GM10266 (cell line): ENCODE data around the gene TUBG2.

Experiments used
- DNase-seq: peaks from one replicate; pipeline ENCODE4 v3.0.0; 2012; ENCODE audit errors: extremely low spot score
- CTCF ChIP-seq: IDR thresholded peaks from 2 replicates; pipeline ENCODE4 v1.5.1; 2012; ENCODE audit warnings: mild to moderate bottlenecking, low read depth; ENCODE audit not compliant: control insufficient read depth, insufficient read depth; ENCODE audit errors: missing control alignments

Gene TUBG2

GRCh38 chr17:42698736-42699414, 39.8 kb downstream of the TUBG2 start:
- TF ChIP-seq CTCF, result no peak
- peak; percentile 4 for DNase-seq

- DNase-seq, result no peak
- no peak for TF ChIP-seq CTCF
Observed at GRCh38 chr17:42699415-42699740, 40.3 kb downstream of the TUBG2 start.

DNA sequence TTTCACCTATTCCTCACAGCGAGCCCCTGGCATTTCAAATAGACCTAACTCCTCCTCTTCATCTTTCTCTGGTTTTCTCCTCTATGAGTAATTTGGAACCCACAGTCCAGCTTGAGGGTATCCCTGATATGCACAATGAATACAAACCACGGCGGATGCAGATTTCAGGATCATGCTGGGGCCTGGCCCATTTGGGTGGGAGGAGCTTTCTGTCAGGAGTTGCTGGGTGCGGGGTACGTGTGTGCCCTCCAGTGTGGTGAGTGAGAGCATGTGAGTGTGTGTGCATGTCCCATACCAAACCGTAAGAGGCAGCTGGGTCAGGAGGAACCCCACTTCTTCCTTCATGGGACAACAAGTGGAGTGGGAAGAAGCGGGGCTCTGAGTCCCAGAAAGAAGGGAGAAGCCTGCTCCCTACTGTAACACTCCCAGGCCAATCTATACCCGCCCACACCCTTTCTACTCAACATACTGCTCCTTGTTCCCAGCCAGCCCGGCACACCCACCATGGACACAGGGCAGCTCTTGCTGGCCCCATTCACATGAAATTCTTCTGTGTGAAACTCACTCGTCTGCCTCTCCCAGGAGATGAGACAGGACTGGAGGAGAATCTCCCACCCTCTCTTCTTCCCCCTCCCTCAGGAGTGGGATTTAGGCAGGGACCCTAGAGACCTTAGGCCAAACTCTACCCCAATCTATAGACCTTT, 41.7 kb downstream of the TUBG2 start:
- DNase-seq, result no peak

GRCh38 chr17:42702446-42702845, 43.4 kb downstream of the TUBG2 start:
- no peak for TF ChIP-seq CTCF

More for the DNA sequence above, 41.7 kb downstream of the TUBG2 start:
- no peak for TF ChIP-seq CTCF

DNA sequence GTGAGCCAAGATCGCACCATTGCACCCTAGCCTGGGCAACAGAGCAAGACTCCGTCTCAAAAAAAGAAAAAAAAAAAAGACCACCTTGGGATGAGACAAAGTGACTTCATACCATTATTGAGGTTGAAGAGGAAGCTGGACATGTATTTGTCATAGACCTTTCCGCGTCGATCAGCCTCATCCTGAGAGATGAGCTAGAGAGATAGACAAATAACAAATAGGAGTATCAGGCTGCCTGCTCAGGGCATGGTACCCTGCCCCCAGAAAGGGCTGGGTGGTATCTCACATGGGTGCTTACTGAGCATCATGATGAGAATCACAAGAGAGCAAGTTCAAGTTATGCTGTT, 45.4 kb downstream of the TUBG2 start:
- DNase-seq, result no peak
- TF ChIP-seq CTCF, result no peak

More at GRCh38 chr17:42702446-42702845, 43.4 kb downstream of the TUBG2 start:
- DNase-seq, result no peak

GRCh38 chr17:42704837-42705494, 45.9 kb downstream of the TUBG2 start:
- TF ChIP-seq CTCF, result no peak
- DNase-seq, result peak; percentile 81

- DNase-seq, result no peak
- TF ChIP-seq CTCF, result no peak
Observed at GRCh38 chr17:42706732-42707131, 47.6 kb downstream of the TUBG2 start.
